Islet of Langerhans (tissue), 1 donor: ENCODE measurements around the gene ADARB2.

Experiments
- FAIRE-seq: peaks from one replicate; lab custom pipeline; 2011; peaks lifted over from hg19 to GRCh38; lab: Jason Lieb, UNC

ADARB2 gene

DNA sequence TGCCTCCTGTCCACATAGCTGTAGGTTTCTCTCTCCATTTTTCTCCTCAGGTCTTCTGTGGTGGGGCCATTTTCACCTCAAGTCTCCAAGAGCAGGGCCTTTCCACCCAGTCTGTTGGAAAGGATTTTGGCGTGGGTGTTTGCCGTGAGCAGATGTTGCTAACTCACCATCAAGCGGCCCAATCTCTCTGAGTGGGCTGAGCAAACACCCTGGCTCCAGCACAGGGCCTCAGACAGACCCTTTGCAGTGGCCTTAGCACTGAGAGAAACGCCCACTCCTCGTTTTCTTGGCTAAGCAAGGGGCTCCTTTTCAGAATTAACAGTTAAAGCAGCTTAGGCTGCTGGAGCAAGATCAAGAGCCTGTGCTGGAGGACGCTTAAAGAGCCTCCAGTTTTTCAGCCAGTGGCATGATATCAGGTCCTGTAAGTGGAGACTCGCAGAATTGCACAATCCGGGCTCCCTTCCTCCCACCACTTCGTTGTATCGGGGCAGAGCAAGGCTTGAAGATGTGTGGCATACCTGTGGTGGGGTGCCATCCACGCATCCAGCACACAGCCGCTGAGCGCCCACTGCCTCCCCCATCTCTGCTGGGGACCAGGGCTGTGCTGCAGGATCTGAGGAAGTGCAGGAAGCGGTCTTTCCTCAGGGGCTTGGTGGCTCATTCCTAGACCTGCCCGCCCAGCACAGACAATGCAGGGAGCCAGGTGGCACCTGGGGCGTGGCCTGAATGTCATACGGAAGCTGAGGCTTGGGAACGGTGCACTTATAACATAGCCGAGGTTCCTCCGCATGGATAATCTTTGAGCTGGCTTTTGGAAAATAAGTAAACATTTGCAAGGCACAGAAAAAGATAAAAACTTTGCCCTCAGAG, 142.7 kb downstream of the ADARB2 start:
- FAIRE-seq = no peak

GRCh38 chr10:1591742-1592141, 145.6 kb downstream of the ADARB2 start:
- no peak for FAIRE-seq

DNA sequence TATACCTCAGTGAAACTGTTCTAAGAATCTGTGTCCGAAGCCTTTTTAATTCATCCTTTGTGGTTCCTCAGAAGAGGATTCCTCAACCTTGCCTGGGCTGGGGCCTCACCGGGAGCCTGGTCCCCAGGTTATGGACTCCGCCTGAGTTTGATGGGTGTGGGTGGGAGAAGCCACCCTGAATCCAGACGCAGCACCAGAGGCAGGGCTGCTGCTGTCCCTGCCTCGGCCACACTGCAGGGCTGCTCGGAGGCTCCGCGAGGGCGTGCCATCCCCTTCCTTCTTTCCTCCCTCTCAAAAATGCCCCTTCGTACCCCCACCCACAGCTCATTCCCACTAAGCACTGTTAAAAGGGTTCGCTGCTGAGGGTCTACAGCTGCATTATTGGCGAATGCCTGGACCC, 146.3 kb downstream of the ADARB2 start:
- FAIRE-seq = no peak

DNA sequence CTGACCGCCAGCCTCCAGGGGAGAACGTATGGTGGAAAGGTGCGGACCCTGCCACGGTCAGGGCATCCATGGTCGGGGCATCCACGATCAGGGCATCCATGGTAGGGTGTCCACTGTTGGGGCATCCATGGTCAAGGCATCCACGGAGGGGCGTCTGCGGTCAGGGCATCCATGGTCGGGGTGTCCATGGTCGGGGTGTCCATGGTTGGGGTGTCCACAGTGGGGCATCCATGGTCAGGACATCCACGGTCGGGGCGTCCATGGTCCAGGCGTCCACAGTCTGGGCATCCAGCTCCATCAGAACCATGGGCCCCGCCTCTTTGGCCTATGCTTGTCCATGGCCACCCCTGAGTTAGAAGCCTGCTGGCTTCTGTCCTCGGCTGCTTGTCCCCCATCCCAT, 148.1 kb downstream of the ADARB2 start:
- FAIRE-seq = no peak

DNA sequence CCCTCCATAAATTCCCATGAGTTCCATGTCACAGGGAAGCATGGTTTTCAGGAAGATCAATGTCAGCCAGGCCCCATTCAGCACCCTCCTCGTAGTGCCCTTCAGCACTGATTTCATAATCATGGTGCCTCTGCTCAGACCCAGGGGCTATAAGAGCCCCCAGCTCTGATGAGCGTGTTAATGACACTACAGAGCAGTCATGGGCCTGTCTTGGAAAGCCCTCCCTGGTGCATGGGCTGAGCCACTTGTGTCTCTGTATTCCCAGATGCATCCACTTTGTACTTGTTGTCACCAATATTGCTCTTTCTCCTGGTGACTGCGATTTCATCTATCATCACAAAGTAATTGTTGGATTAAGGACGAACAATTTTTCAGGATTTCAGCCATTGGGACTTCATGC, 154.6 kb downstream of the ADARB2 start:
- no peak for FAIRE-seq

- FAIRE-seq = no peak
Measured at GRCh38 chr10:1581189-1581588, 156.1 kb downstream of the ADARB2 start.

GRCh38 chr10:1579671-1580070, 157.7 kb downstream of the ADARB2 start:
- no peak for FAIRE-seq

DNA sequence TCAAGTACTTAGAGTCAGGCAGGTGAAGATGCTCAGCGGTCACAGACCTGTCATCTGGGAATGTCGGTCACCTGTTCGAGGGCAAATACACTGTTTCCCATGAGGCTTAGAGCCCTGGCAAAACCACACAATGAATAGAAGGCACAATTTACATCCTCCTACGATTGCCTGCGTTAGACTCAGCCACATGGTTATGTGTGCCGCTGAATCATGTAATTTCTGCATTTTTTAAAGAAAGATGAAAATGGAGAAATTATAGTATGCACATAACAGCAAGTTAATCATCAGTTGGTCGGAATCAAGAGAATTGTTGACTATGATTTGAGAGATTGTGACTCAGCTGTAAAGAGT, 158.2 kb downstream of the ADARB2 start:
- no peak for FAIRE-seq

DNA sequence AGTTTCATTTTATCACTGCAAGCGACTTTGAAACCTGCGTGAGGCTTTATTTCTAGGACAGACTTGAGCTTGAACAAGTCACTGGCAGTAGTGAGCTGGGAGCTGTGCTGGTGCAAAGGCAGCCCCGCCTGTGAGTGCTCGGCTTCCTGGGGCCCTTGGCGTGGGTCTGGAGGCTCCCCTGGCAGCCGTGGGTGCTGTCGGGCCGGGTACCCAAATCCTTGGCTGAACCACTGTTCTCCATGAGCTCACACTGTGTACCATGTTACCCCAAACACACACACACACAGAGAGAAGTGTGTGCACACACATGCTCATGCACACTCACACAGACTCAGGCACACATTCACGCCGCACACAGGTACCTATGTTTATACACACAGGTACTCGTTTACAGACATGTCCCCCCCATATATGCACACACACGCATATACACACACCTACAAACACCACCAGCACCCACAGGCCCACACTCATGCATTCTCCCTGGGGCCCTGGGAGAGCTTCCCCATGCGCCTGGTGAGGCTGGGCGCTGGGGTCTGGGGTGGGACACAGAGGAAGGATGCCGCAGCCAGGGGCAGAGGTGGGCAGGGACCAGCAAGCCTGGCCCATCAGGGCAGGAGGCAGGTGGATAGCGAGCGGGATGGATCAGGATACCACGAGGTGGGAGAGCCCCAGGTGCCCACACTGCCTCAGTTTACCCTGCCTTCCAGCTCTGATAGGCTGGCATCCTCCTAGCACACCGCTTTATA, 158.8 kb downstream of the ADARB2 start:
- FAIRE-seq = no peak

GRCh38 chr10:1577945-1578344, 159.4 kb downstream of the ADARB2 start:
- FAIRE-seq = no peak

DNA sequence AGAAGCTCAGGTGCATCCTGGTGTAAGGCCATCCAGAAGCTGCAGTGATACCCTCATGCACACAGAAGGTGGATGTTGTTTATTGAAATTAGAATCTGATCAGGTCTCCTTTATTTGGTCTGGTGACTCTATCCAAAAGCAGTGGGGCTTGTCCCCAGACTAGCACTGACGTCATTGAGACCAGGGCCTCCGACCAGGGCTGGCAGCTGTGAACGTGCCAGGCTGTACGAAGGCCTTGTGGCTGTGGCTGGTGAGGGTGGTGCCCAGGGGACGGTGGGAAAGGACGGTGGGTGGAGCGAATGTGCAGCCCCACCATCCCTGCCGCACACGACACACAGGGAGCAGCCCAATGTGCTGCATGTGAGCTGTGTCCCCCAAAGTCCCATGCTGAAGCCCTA, 160.0 kb downstream of the ADARB2 start:
- FAIRE-seq = no peak

- no peak for FAIRE-seq
Measured at GRCh38 chr10:1576467-1577372, 160.6 kb downstream of the ADARB2 start.

- FAIRE-seq = no peak
Measured at GRCh38 chr10:1575481-1576244, 161.7 kb downstream of the ADARB2 start.

DNA sequence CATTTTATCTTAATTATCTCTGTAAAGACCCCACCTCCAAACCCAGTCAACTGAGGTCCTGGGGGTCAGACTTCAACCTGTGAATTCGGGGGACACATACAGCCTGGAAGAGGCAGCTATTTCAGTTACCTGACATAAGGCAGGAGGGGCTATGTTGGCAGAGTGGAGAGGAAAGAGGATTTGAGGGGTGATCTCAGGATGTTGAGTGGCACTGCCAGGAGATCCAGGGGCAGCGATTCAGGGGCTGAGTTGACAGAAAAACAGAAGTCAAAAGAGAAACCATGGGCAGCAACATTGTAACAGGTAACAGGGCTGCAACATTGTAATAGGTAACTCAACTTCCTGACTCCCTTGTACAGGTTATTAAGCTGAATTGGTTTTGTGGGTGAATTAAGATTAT, 162.6 kb downstream of the ADARB2 start:
- no peak for FAIRE-seq

- FAIRE-seq = no peak
Measured at GRCh38 chr10:1573981-1574380, 163.3 kb downstream of the ADARB2 start.

- FAIRE-seq = no peak
Measured at GRCh38 chr10:1573334-1573969, 163.9 kb downstream of the ADARB2 start.

- no peak for FAIRE-seq
Measured at GRCh38 chr10:1572519-1573333, 164.6 kb downstream of the ADARB2 start.

- FAIRE-seq = no peak
Measured at GRCh38 chr10:1571587-1572237, 165.6 kb downstream of the ADARB2 start.

DNA sequence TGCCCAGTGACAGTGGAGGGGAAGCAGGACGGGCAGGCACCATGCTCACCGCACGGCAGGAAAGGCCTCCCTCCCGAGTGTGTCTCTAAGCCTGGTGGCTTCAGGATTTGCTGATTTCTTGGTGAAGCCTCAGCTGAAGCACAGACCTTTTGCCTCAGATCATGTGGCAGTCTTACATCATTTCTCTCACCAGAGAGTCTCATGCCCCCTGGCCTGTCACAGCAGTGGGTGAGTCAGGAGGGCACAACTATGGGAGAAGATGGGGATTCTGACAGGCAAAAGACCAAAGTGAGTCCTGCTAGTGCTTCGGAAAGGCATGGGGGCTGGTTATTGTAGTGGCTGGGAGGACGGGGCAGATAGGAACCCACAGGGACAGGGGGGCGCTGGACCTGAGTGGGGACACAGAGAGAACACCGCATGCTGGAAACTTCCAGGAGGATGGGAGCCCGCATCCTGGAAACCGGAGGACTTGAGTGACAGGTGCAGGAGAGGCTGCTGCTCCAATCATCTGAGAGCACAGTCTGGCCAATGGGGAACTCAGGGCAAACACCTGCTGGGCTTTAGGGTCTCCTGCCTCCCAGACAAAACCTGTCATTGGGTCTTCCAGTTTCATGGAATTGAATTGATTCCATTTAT, 166.8 kb downstream of the ADARB2 start:
- no peak for FAIRE-seq

DNA sequence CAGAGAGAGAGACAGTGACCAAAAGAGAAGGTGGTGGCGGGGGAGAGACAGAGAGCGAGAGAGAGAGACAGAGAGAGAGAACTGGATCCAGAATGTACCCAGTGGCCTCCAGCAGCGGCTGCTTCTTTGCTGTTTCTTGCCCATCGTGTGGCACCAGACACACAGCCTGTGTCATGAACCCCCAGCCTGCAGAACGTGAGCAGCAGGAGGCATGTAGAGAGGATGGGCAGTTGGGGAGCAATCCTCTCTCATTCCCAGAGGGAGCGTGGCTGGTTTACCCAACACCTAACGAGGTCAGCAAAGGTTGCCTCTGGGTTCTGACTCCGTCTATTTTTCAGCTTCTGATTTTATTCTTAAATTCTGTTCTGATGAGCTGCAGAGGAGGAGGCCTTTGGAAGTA, 168.1 kb downstream of the ADARB2 start:
- FAIRE-seq = no peak
